HepG2 (cell line): ENCODE results near the gene SDC1. TPM values are rescaled to one million over a fixed set of nuclear protein-coding genes. Genes with fewer than 3 reads are reported as not detected.

Experiments used
- AKNA ChIP-seq: sonication (generic); formaldehyde crosslinking; IDR thresholded peaks from 2 replicates; pipeline ENCODE4 v1.4.0; 2020; ENCODE audit warnings: missing genetic modification reagents, borderline replicate concordance
- DMAP1 ChIP-seq: IDR thresholded peaks from 2 replicates; pipeline ENCODE4 v1.6.1; 2016
- HOXA9 ChIP-seq: sonication (generic); formaldehyde crosslinking; IDR thresholded peaks from 2 replicates; pipeline ENCODE4 v1.8.1; 2022; ENCODE audit warnings: missing genetic modification reagents, mild to moderate bottlenecking, moderate library complexity, borderline replicate concordance
- IRX3 ChIP-seq: sonication (generic); formaldehyde crosslinking; IDR thresholded peaks from 2 replicates; pipeline ENCODE4 v1.8.1; 2023; ENCODE audit warnings: mild to moderate bottlenecking, low read depth, missing genetic modification reagents, borderline replicate concordance
- KDM1A ChIP-seq: IDR thresholded peaks from 2 replicates; pipeline ENCODE4 v1.6.1; 2016; ENCODE audit warnings: missing compliant biosample characterization
- MIER2 ChIP-seq: IDR thresholded peaks from 2 replicates; pipeline ENCODE4 v1.6.1; 2016; ENCODE audit warnings: missing biosample characterization, missing genetic modification reagents
- MYPOP ChIP-seq: sonication (generic); formaldehyde crosslinking; IDR thresholded peaks from 2 replicates; pipeline ENCODE4 v1.8.1; 2023; ENCODE audit warnings: mild to moderate bottlenecking, moderate library complexity, missing genetic modification reagents
- PLRG1 ChIP-seq: fragments of 450-650 bp; conservative IDR thresholded peaks from 2 replicates; pipeline ENCODE4 v1.6.1; 2016
- POLR2AphosphoS2 ChIP-seq: IDR thresholded peaks from 2 replicates; pipeline ENCODE4 v1.6.1; 2011; ENCODE audit warnings: low read depth, low read length, improper control_type of control experiment
- SMYD3 ChIP-seq: sonication (generic); formaldehyde crosslinking; IDR thresholded peaks from 2 replicates; pipeline ENCODE4 v1.8.1; 2023; ENCODE audit warnings: mild to moderate bottlenecking, missing genetic modification reagents
- ZFAT ChIP-seq: sonication (generic); formaldehyde crosslinking; conservative IDR thresholded peaks from 2 replicates; pipeline ENCODE4 v1.8.1; 2023; ENCODE audit warnings: missing genetic modification reagents, inconsistent platforms
- ZFP41 ChIP-seq: sonication (generic); formaldehyde crosslinking; IDR thresholded peaks from 2 replicates; pipeline ENCODE4 v1.4.0; 2020; ENCODE audit warnings: mild to moderate bottlenecking, missing genetic modification reagents, borderline replicate concordance
- ZMAT3 ChIP-seq: sonication (generic); formaldehyde crosslinking; conservative IDR thresholded peaks from 2 replicates; pipeline ENCODE4 v1.7.0; 2021; ENCODE audit warnings: missing genetic modification reagents
- ZNF205 ChIP-seq: IDR thresholded peaks from 2 replicates; pipeline ENCODE4 v1.6.1; 2018; ENCODE audit warnings: missing biosample characterization, missing genetic modification reagents
- ZNF317 ChIP-seq: sonication (generic); formaldehyde crosslinking; IDR thresholded peaks from 2 replicates; pipeline ENCODE4 v1.5.0; 2020; ENCODE audit warnings: mild to moderate bottlenecking, missing genetic modification reagents
- ZNF33B ChIP-seq: sonication (generic); formaldehyde crosslinking; IDR thresholded peaks from 2 replicates; pipeline ENCODE4 v1.5.1; 2020; ENCODE audit warnings: mild to moderate bottlenecking, missing genetic modification reagents
- ZNF644 ChIP-seq: IDR thresholded peaks from 2 replicates; pipeline ENCODE4 v1.6.1; 2016; ENCODE audit warnings: low read depth
- ZNF800 ChIP-seq: sonication (generic); formaldehyde crosslinking; IDR thresholded peaks from 2 replicates; pipeline ENCODE4 v1.4.0; 2020; ENCODE audit warnings: missing genetic modification reagents
- ZSCAN30 ChIP-seq: sonication (generic); formaldehyde crosslinking; IDR thresholded peaks from 2 replicates; pipeline ENCODE4 v1.5.0; 2020; ENCODE audit warnings: mild to moderate bottlenecking, missing genetic modification reagents
- polyA plus RNA-seq, 8 experiments: library from polyadenylated mRNA; depleted of rRNA in 3 of 8; stranded (reverse) in 7 of 8; unstranded in 1 of 8; fragments of >200 nt; fragmentation: Illumina TruSeq in 4 of 8; extraction: Trizol in 4 of 8; gene quantifications; 2 replicates each; pipeline versions ENCODE4 v1.2.1 to v1.2.3, GENCODE V29; 2011 to 2016; ENCODE audit warnings: low read depth in 4 of 8, missing spikeins in 1 of 8, mixed read lengths in 1 of 8; ENCODE audit not compliant: insufficient read depth in 1 of 8
- total RNA-seq, 5 experiments: library from RNA; depleted of rRNA; stranded (reverse); fragments of >200 nt; fragmentation: Illumina TruSeq; extraction: Trizol; gene quantifications; 2 replicates each; pipeline ENCODE4 v1.2.3, GENCODE V29; 2016; ENCODE audit warnings: low read depth in 1 of 5
- TF ChIP-seq, protein P1 (sequence below): sonication (generic); formaldehyde crosslinking; IDR thresholded peaks from 2 replicates; pipeline ENCODE4 v1.8.1; 2023; ENCODE audit warnings: mild to moderate bottlenecking, missing genetic modification reagents, borderline replicate concordance

Gene SDC1
- total and polyA plus RNA-seq, 2 of the 13 experiments (the other 11 are each of a cell fraction or from before 2014, with no cell fraction given) = 108 to 119 TPM

- TF ChIP-seq SMYD3 (CRISPR knock-in tag) = no peak
- TF ChIP-seq HOXA9 (CRISPR knock-in tag) = 0 out of 2 replicates have a peak, but pooled peaks have one; percentile 43
- no peak for TF ChIP-seq POLR2AphosphoS2
- TF ChIP-seq IRX3 = no peak
- 0 out of 2 replicates have a peak, but pooled peaks have one; percentile 39 for TF ChIP-seq KDM1A (CRISPR knock-in tag)
- no peak for TF ChIP-seq ZFP41
- TF ChIP-seq ZFAT (CRISPR knock-in tag) = no peak
- no peak for TF ChIP-seq PLRG1
- TF ChIP-seq ZNF800 (CRISPR knock-in tag) = no peak
- TF ChIP-seq ZNF205 (CRISPR knock-in tag) = no peak
- TF ChIP-seq AKNA (CRISPR knock-in tag) = no peak
- 0 out of 2 replicates have a peak, but pooled peaks have one; percentile 15 for TF ChIP-seq ZNF33B (CRISPR knock-in tag)
- 0 out of 2 replicates have a peak, but pooled peaks have one; percentile 3 for TF ChIP-seq ZMAT3 (CRISPR knock-in tag)
- TF ChIP-seq, protein P1, sequence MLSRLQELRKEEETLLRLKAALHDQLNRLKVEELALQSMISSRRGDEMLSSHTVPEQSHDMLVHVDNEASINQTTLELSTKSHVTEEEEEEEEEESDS (CRISPR knock-in tag) = no peak
- no peak for TF ChIP-seq ZNF644 (CRISPR knock-in tag)
- no peak for TF ChIP-seq MYPOP
- TF ChIP-seq MIER2 = no peak
- TF ChIP-seq ZSCAN30 (CRISPR knock-in tag) = no peak
- TF ChIP-seq ZNF317 (CRISPR knock-in tag) = no peak
- TF ChIP-seq DMAP1 (CRISPR knock-in tag) = no peak
Observed at GRCh38 chr2:20214566-20215182, 10.3 kb downstream of the SDC1 start (continued).
